C4-2B (cell line): ENCODE measurements around the gene PRKAG2.

ENCODE experiments used
- ZFX ChIP-seq: fragments of 450-650 bp; IDR thresholded peaks from 2 replicates; pipeline ENCODE4 v1.6.1; 2017
- TF ChIP-seq, protein P1 (sequence below): fragments of 450-650 bp; conservative IDR thresholded peaks from 2 replicates; pipeline ENCODE4 v1.5.1; 2017; ENCODE audit warnings: mild to moderate bottlenecking

DNA sequence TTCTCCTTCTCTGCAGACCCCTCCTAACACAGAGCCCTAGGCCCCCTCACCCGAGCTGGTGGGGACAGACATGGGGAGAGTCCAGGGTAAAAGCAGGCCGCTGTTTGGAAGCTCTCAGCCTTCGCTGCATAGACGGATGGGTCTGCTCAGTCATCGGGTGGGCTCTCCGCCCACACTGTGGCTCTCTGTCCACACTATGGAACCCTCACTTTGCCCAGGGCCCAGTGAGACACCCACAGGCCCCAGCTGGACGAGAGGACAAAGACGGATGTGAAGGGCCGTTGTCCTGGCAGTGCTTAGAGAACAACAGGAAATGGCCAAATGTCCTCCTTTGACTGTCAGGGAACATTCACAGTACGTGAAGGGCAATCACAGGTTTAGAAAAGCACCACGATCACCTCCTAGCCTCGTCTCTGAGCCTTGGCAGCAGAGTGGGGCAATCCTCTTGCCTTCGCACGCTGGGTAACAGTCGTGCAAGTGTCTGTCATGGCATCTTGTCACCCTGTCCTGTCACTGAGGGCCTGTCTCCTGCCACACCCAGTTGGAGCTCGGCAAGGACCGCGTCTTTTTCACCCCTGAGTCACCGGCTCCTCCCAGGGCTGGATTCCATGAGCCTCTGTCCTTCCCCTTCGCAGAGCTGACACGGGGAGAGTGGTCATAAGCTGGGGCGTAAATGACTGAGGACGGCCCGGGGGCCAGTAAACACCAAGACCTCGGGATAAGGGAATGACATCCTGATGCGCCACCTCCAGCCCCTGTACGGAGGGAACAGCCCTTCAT lies 80.6 kb downstream of the PRKAG2 start:
- TF ChIP-seq, protein P1, sequence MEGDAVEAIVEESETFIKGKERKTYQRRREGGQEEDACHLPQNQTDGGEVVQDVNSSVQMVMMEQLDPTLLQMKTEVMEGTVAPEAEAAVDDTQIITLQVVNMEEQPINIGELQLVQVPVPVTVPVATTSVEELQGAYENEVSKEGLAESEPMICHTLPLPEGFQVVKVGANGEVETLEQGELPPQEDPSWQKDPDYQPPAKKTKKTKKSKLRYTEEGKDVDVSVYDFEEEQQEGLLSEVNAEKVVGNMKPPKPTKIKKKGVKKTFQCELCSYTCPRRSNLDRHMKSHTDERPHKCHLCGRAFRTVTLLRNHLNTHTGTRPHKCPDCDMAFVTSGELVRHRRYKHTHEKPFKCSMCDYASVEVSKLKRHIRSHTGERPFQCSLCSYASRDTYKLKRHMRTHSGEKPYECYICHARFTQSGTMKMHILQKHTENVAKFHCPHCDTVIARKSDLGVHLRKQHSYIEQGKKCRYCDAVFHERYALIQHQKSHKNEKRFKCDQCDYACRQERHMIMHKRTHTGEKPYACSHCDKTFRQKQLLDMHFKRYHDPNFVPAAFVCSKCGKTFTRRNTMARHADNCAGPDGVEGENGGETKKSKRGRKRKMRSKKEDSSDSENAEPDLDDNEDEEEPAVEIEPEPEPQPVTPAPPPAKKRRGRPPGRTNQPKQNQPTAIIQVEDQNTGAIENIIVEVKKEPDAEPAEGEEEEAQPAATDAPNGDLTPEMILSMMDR, result no peak
- no peak for TF ChIP-seq ZFX
